ENCODE data around the gene C19orf85.

GRCh38 chr19:55497763-55498162 lies 33.2 kb upstream of the C19orf85 start:
- TF ChIP-seq CTCF (IDR thresholded peaks at IDR 0.05) (no peak), POLR2A (IDR thresholded peaks at IDR 0.05) (no peak)

All from uterus (tissue), 2 donors.